HTR-8/SVneo (cell line): ENCODE measurements around the gene TRIM44.
"Not testable (repeated sequence)": the region's sequence is repeated elsewhere in the genome, so short reads cannot be mapped to it uniquely, and the experiment has no call there.

ENCODE experiments used
- DNase-seq: peaks from one replicate; pipeline ENCODE4 v3.0.0; 2011; ENCODE audit warnings: low spot score, mixed read lengths; ENCODE audit not compliant: insufficient read length
- FAIRE-seq: peaks from 2 replicates; lab custom pipeline; 2011; peaks lifted over from hg19 to GRCh38; lab: Jason Lieb, UNC

The TRIM44 gene

GRCh38 chr11:35668350-35668749, 5.8 kb downstream of the TRIM44 start:
- not testable (repeated sequence) for FAIRE-seq, DNase-seq

- FAIRE-seq (no peak), DNase-seq (no peak)
Measured at GRCh38 chr11:35671396-35672127, 9.0 kb downstream of the TRIM44 start.

GRCh38 chr11:35672608-35673007, 10.0 kb downstream of the TRIM44 start:
- no peak for FAIRE-seq
- no peak for DNase-seq

GRCh38 chr11:35675901-35676610, 13.5 kb downstream of the TRIM44 start:
- FAIRE-seq (no peak), DNase-seq (no peak)

GRCh38 chr11:35676611-35676965, 14.0 kb downstream of the TRIM44 start:
- DNase-seq: no peak
- FAIRE-seq: no peak

- DNase-seq: no peak
- no peak for FAIRE-seq
Measured at GRCh38 chr11:35677904-35678303, 15.3 kb downstream of the TRIM44 start.

GRCh38 chr11:35678471-35678870, 15.9 kb downstream of the TRIM44 start:
- DNase-seq: no peak
- FAIRE-seq: no peak

GRCh38 chr11:35678975-35679374, 16.4 kb downstream of the TRIM44 start:
- DNase-seq: no peak
- FAIRE-seq: no peak

- FAIRE-seq (no peak), DNase-seq (no peak)
Measured at GRCh38 chr11:35680506-35680905, 17.9 kb downstream of the TRIM44 start.

- no peak for DNase-seq
- FAIRE-seq: no peak
Measured at GRCh38 chr11:35681163-35681767, 18.7 kb downstream of the TRIM44 start.

GRCh38 chr11:35682230-35683173, 19.9 kb downstream of the TRIM44 start:
- DNase-seq: no peak

GRCh38 chr11:35683728-35684339, 21.3 kb downstream of the TRIM44 start:
- DNase-seq: no peak
- FAIRE-seq: no peak

More at GRCh38 chr11:35682230-35683173, 19.9 kb downstream of the TRIM44 start:
- FAIRE-seq: no peak

- FAIRE-seq: no peak
- no peak for DNase-seq
Measured at GRCh38 chr11:35688023-35688422, 25.4 kb downstream of the TRIM44 start.

- no peak for FAIRE-seq
- DNase-seq: no peak
Measured at GRCh38 chr11:35689081-35689996, 26.8 kb downstream of the TRIM44 start.

- DNase-seq: no peak
- no peak for FAIRE-seq
Measured at GRCh38 chr11:35702126-35702525, 39.6 kb downstream of the TRIM44 start.

- DNase-seq: no peak
- no peak for FAIRE-seq
Measured at GRCh38 chr11:35709376-35709775, 46.8 kb downstream of the TRIM44 start.

GRCh38 chr11:35711173-35711910, 48.8 kb downstream of the TRIM44 start:
- no peak for DNase-seq
- no peak for FAIRE-seq

GRCh38 chr11:35711924-35712323, 49.3 kb downstream of the TRIM44 start:
- no peak for DNase-seq

More at GRCh38 chr11:35711924-35712323, 49.3 kb downstream of the TRIM44 start:
- no peak for FAIRE-seq
